Purkinje cell (primary cell): ENCODE results near the gene CREG1. TPM values are rescaled to one million over a fixed set of nuclear protein-coding genes. Genes with fewer than 3 reads are reported as not detected.

Experiments used
- polyA plus RNA-seq: library from polyadenylated mRNA; unstranded; fragments of >200 nt; fragmentation: Nextera tagmentation; gene quantifications from 2 replicates; pipeline ENCODE4 v1.2.1, GENCODE V29; 2014

Gene CREG1
- 204 and 212 TPM in 2 replicates for polyA plus RNA-seq

GRCh38 chr1:167553136-167554027 is at the start of gene CREG1:
Gene CREG1, minus strand, starts transcription at chr1:167553762.

GRCh38 chr1:167518331-167518700 is 35.2 kb downstream of the CREG1 start, which contains the start of gene CD247:
Gene CD247, minus strand, starts transcription at chr1:167518529. Its CDS starts 64 bp downstream, at chr1:167518465.

Other genes starting within 250 kb of the CREG1 start
- gene CD247, start 35.2 kb downstream of the CREG1 start, polyA plus RNA-seq = 1.9 and 3.2 TPM in 2 replicates
- gene RCSD1, start 76.5 kb upstream of the CREG1 start, polyA plus RNA-seq = not detected in 2 replicates
- gene MPZL1, start 168.2 kb upstream of the CREG1 start, polyA plus RNA-seq = 26.4 and 27.5 TPM in 2 replicates